PC-3 (cell line): ENCODE data around the gene PPIP5K1. TPM values are rescaled to one million over a fixed set of nuclear protein-coding genes. Genes with fewer than 3 reads are reported as not detected.

ENCODE experiments used
- ATAC-seq: fragments of 200-7000 bp; cut with Tn5 transposase; 2 replicates; pipeline ENCODE4 v1.9.1; 2020; ENCODE audit warnings: mild to moderate bottlenecking, moderate library complexity
- BruUV-seq: library from RNA; stranded (reverse); fragments of 400-500 nt; replicated peaks from 2 replicates; lab custom pipeline; 2021; lab: Mats Ljungman, UMichigan
- CTCF ChIA-PET: fragments of 300-600 bp; sonication (Branson Sonifier 250); formaldehyde crosslinking; loops from one replicate; lab custom pipeline; 2022; ENCODE audit warnings: antibody characterized with exemption; lab: Charles Lee
- POLR2A ChIA-PET: fragments of 300-600 bp; sonication (Branson Sonifier 250); formaldehyde crosslinking; loops from one replicate; lab custom pipeline; 2022; ENCODE audit warnings: antibody characterized with exemption; ENCODE audit not compliant: unreplicated experiment; lab: Charles Lee
- DNase-seq: peaks from one replicate; pipeline ENCODE4 v3.0.0-alpha.2; 2015
- H2AFZ ChIP-seq: fragments of 300-600 bp; sonication (generic); 2 replicates; pipeline ENCODE4 v1.6.0; 2016; ENCODE audit warnings: antibody characterized with exemption, low read length
- H3F3A ChIP-seq: fragments of 300-600 bp; sonication (generic); one replicate; pipeline ENCODE4 v1.6.0; 2017; ENCODE audit warnings: antibody characterized with exemption, low read length, control low read depth, mild to moderate bottlenecking; ENCODE audit not compliant: unreplicated experiment
- H3K27ac ChIP-seq: fragments of 300-600 bp; sonication (generic); 2 replicates; pipeline ENCODE4 v1.5.1; 2016; ENCODE audit warnings: mild to moderate bottlenecking, low read length
- H3K27me3 ChIP-seq: fragments of 300-600 bp; sonication (generic); 2 replicates; pipeline ENCODE4 v1.6.1; 2016; ENCODE audit warnings: low read length, mixed read lengths
- H3K36me3 ChIP-seq: fragments of 300-600 bp; sonication (generic); 2 replicates; pipeline ENCODE4 v1.6.1; 2016; ENCODE audit warnings: low read depth, mixed run types, low read length, mixed read lengths
- H3K4me1 ChIP-seq: fragments of 300-600 bp; sonication (generic); 2 replicates; pipeline ENCODE4 v1.5.1; 2016; ENCODE audit warnings: low read length; ENCODE audit not compliant: insufficient read depth
- H3K4me2 ChIP-seq: fragments of 300-600 bp; sonication (generic); 2 replicates; pipeline ENCODE4 v1.6.0; 2016; ENCODE audit warnings: low read length
- H3K4me3 ChIP-seq: fragments of 300-600 bp; sonication (generic); 2 replicates; pipeline ENCODE4 v1.5.1; 2016; ENCODE audit warnings: mild to moderate bottlenecking, low read length, mixed read lengths
- H3K79me2 ChIP-seq: fragments of 300-600 bp; sonication (generic); 2 replicates; pipeline ENCODE4 v1.6.1; 2017; ENCODE audit warnings: low read length, mixed read lengths
- H3K9ac ChIP-seq: fragments of 300-600 bp; sonication (generic); 2 replicates; pipeline ENCODE4 v1.6.0; 2016; ENCODE audit warnings: mild to moderate bottlenecking, low read length
- H3K9me2 ChIP-seq: fragments of 300-600 bp; sonication (generic); replicated peaks from 2 replicates; pipeline ENCODE4 v1.6.1; 2016; ENCODE audit warnings: mixed run types, low read length, mixed read lengths
- H3K9me3 ChIP-seq: fragments of 300-600 bp; sonication (generic); 2 replicates; pipeline ENCODE4 v1.6.1; 2016; ENCODE audit warnings: low read length, mixed read lengths
- H4K20me1 ChIP-seq: fragments of 300-600 bp; sonication (generic); 2 replicates; pipeline ENCODE4 v1.6.1; 2016; ENCODE audit warnings: low read length, mixed read lengths
- EZH2 ChIP-seq: fragments of 300-600 bp; sonication (generic); IDR thresholded peaks from one replicate; pipeline ENCODE4 v1.6.1; 2017; ENCODE audit warnings: antibody characterized with exemption, mild to moderate bottlenecking, low read length; ENCODE audit not compliant: unreplicated experiment
- EZH2phosphoT487 ChIP-seq: fragments of 300-600 bp; sonication (generic); IDR thresholded peaks from 2 replicates; pipeline ENCODE4 v1.6.1; 2018; ENCODE audit warnings: mild to moderate bottlenecking, antibody characterized with exemption, low read length, borderline replicate concordance
- intact Hi-C: fragments of 100-400 bp; cut with micrococcal nuclease; formaldehyde crosslinking; loops from 2 replicates; pipeline ENCODE4 v1.9.0; 2023
- total RNA-seq: library from RNA; depleted of rRNA; stranded (reverse); fragments of >200 nt; gene quantifications from 2 replicates; pipeline ENCODE4 v1.2.3, GENCODE V29; 2014
- TF ChIP-seq, protein P1 (sequence below): fragments of 300-600 bp; sonication (generic); conservative IDR thresholded peaks from 2 replicates; pipeline ENCODE4 v1.5.1; 2017; ENCODE audit warnings: antibody characterized with exemption, low read depth, mild to moderate bottlenecking, low read length

Gene PPIP5K1
- total RNA-seq, 1 experiment from 2014 or later = 19.8 TPM

DNA sequence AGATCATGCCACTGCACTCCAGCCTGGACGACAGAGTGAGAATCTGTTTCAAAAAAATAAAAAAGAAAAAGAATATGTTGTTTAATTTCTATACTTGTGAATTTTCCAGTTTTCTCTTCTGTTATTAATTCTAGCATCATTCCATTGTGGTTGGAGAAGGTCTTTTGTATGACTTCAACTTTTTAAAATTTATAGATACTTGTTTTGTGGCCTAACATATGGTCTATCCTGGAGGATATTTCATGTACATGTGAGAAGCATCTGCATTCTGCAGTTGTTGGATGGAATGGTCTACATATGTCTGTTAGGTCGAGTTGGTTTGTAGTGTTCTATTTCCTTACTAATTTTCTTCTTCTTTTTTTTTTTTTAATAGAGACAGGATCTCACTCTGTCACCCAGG lies 37.0 kb downstream of the PPIP5K1 start:
- ChIA-PET POLR2A (interaction anchor here (0.6 kb wide), 1 partner anchor 1443 kb away, joined by 5 read pairs; no protein-coding TSS in a partner anchor), CTCF (no interaction called here)
- Histone ChIP-seq H3K9me2 (no peaks in the 10 kb centered on the region), H4K20me1 (no peaks in the 10 kb centered on the region), H3K4me1 (no peaks in the 10 kb centered on the region), H3K9me3 (no peaks in the 10 kb centered on the region), H2AFZ (no peak overlapping the region), H3K9ac (no peak overlapping the region), H3K4me2 (no peak overlapping the region), H3F3A (no peaks in the 10 kb centered on the region), H3K27me3 (no peaks in the 10 kb centered on the region), H3K79me2 (no peaks in the 10 kb centered on the region), H3K4me3 (no peak overlapping the region), H3K36me3 (no peaks in the 10 kb centered on the region), H3K27ac (no peak overlapping the region)
- intact Hi-C loops = no loop called here
- TF ChIP-seq, protein P1, sequence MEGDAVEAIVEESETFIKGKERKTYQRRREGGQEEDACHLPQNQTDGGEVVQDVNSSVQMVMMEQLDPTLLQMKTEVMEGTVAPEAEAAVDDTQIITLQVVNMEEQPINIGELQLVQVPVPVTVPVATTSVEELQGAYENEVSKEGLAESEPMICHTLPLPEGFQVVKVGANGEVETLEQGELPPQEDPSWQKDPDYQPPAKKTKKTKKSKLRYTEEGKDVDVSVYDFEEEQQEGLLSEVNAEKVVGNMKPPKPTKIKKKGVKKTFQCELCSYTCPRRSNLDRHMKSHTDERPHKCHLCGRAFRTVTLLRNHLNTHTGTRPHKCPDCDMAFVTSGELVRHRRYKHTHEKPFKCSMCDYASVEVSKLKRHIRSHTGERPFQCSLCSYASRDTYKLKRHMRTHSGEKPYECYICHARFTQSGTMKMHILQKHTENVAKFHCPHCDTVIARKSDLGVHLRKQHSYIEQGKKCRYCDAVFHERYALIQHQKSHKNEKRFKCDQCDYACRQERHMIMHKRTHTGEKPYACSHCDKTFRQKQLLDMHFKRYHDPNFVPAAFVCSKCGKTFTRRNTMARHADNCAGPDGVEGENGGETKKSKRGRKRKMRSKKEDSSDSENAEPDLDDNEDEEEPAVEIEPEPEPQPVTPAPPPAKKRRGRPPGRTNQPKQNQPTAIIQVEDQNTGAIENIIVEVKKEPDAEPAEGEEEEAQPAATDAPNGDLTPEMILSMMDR = no peak
- TF ChIP-seq EZH2 (no peak), EZH2phosphoT487 (no peak)
- no peak for DNase-seq
- BruUV-seq = no TSS peak
- ATAC-seq = no peak

DNA sequence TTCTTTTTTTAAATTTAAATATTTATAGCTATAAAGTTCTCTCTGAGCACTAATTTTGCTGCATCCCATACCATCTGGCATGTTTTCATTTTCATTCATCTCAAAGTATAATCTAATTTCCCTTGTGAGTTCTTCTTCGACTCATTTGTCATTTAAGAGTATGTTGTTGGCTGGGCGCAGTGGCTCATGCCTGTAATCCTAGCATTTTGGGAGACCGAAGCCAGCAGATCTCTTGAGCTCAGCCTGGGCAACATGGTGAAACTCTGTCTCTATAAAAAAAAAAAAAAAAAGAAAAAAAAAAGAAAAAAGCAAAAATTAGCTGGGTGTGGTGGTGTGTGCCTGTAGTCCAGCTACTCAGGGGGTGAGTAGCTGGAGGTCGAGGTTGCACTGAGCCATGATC lies 37.8 kb downstream of the PPIP5K1 start:
- intact Hi-C loops = no loop called here
- Histone ChIP-seq H3K4me1 (no peaks in the 10 kb centered on the region), H3K9ac (no peak overlapping the region), H3K79me2 (no peaks in the 10 kb centered on the region), H3K4me2 (no peak overlapping the region), H2AFZ (no peak overlapping the region), H4K20me1 (no peaks in the 10 kb centered on the region), H3K9me2 (no peaks in the 10 kb centered on the region), H3K9me3 (no peaks in the 10 kb centered on the region; the same call in 1 of the 2 replicates), H3K4me3 (no peak overlapping the region), H3F3A (no peaks in the 10 kb centered on the region), H3K27me3 (no peaks in the 10 kb centered on the region), H3K36me3 (peaks cover 6% of the 10 kb centered on the region), H3K27ac (no peak overlapping the region)
- ChIA-PET CTCF (interaction anchor here (0.7 kb wide), 1 partner anchor 63 kb away, joined by 4 read pairs; no protein-coding TSS in a partner anchor), POLR2A (no interaction called here)
- BruUV-seq = no TSS peak
- DNase-seq (no peak), ATAC-seq (no peak)
- TF ChIP-seq EZH2 = no peak
- TF ChIP-seq, protein P1 = no peak
- TF ChIP-seq EZH2phosphoT487 = no peak

DNA sequence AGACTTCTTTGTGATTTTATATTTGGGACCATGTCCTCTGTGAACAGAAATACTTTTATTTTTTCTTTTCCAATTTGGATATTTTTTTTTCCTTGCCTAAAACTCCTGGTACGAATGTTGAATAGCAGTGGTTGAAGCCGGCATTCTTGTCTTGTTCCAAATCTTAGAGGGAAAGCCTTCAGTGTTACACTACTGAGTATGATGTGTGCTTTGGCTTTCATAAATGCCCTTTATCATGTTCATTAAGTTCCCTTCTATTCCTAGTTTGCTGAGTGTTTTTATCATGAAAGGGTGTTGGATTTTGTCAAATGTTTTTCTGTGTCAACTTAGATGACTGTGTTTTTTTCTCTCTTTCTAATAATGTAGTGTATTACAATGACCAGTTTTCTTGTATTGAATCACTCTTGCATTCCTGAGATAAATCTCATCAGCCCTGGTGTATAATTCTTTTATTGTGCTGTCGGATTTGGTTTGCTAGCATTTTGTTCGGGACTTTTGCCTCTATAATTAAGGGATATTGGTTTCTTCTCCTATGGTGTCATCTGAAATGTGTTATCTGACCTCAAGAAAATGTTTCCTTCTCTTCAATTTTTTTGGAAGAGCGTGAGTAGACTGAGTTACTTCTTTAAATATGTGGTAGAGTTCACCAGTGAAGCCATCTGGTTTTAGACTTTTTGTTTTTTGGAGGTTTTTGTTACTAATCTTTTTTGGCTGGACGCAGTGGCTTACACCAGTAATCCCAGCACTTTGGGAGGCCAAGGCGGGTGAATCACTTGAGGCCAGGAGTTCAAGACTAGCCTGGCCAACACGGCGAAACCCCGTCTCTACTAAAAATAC lies 39.3 kb downstream of the PPIP5K1 start:
- ATAC-seq (no peak), DNase-seq (no peak)
- H3K27ac ChIP-seq = no peak overlapping the region
- POLR2A ChIA-PET = no interaction called here
- H3K9me3 ChIP-seq = no peaks in the 10 kb centered on the region; the same call in 1 of the 2 replicates
- no peaks in the 10 kb centered on the region for H4K20me1 ChIP-seq
- H3K79me2 ChIP-seq = no peaks in the 10 kb centered on the region
- no TSS peak for BruUV-seq
- no peak overlapping the region for H2AFZ ChIP-seq
- no peaks in the 10 kb centered on the region for H3K4me1 ChIP-seq
- no peak overlapping the region for H3K4me2 ChIP-seq
- H3K9me2 ChIP-seq = no peaks in the 10 kb centered on the region
- peaks cover 7% of the 10 kb centered on the region for H3K36me3 ChIP-seq
- no peak overlapping the region for H3K9ac ChIP-seq
- TF ChIP-seq EZH2phosphoT487 = no peak
- no peak overlapping the region for H3K4me3 ChIP-seq
- intact Hi-C loops = no loop called here
- CTCF ChIA-PET = no interaction called here
- H3K27me3 ChIP-seq = no peaks in the 10 kb centered on the region
- no peaks in the 10 kb centered on the region for H3F3A ChIP-seq
